OCI-LY1 (cell line): ENCODE results near the gene DHX9.

Source experiments
- H2AFZ ChIP-seq: fragments of 200-600 bp; sonication (generic), shearing (Covaris generic); 2 replicates; pipeline ENCODE4 v1.6.0; 2014; ENCODE audit warnings: antibody characterized with exemption, mild to moderate bottlenecking, low read length
- H3F3A ChIP-seq: fragments of 200-600 bp; sonication (generic), shearing (Covaris generic); 2 replicates; pipeline ENCODE4 v1.6.0; 2014; ENCODE audit warnings: mild to moderate bottlenecking, antibody characterized with exemption, low read length, moderate library complexity; ENCODE audit not compliant: insufficient read depth
- H3K27ac ChIP-seq: fragments of 200-600 bp; sonication (generic); 2 replicates; pipeline ENCODE4 v1.5.1; 2014; ENCODE audit warnings: low read length, mixed run types, mild to moderate bottlenecking, low read depth; ENCODE audit not compliant: poor library complexity, severe bottlenecking
- H3K27me3 ChIP-seq: fragments of 200-600 bp; sonication (generic); 2 replicates; pipeline ENCODE4 v1.6.0; 2014; ENCODE audit warnings: antibody characterized with exemption, mild to moderate bottlenecking, low read length, moderate library complexity; ENCODE audit not compliant: insufficient read depth
- H3K36me3 ChIP-seq: fragments of 200-600 bp; sonication (generic); 2 replicates; pipeline ENCODE4 v1.6.1; 2014; ENCODE audit warnings: mild to moderate bottlenecking, antibody characterized with exemption, low read length, moderate library complexity, mixed read lengths; ENCODE audit not compliant: insufficient read depth
- H3K4me1 ChIP-seq: fragments of 200-600 bp; sonication (generic); 2 replicates; pipeline ENCODE4 v1.5.1; 2014; ENCODE audit warnings: mild to moderate bottlenecking, low read length, moderate library complexity; ENCODE audit not compliant: insufficient read depth, severe bottlenecking
- H3K4me2 ChIP-seq: fragments of 200-600 bp; sonication (generic), shearing (Covaris generic); 2 replicates; pipeline ENCODE4 v1.6.1; 2014; ENCODE audit warnings: low read length
- H3K4me3 ChIP-seq: fragments of 200-600 bp; sonication (generic); 2 replicates; pipeline ENCODE4 v1.5.1; 2014; ENCODE audit warnings: low read length, low read depth, mild to moderate bottlenecking, mixed read lengths; ENCODE audit not compliant: poor library complexity, severe bottlenecking
- H3K79me2 ChIP-seq: fragments of 200-600 bp; shearing (Covaris generic); 2 replicates; pipeline ENCODE4 v1.6.1; 2016; ENCODE audit warnings: mixed run types, low read length, mixed read lengths; ENCODE audit not compliant: insufficient read depth
- H3K9ac ChIP-seq: fragments of 200-600 bp; sonication (generic), shearing (Covaris generic); 2 replicates; pipeline ENCODE4 v1.6.1; 2014; ENCODE audit warnings: mild to moderate bottlenecking, low read length, mixed read lengths
- H3K9me2 ChIP-seq: fragments of 200-600 bp; sonication (generic), shearing (Covaris generic); 2 replicates; pipeline ENCODE4 v1.6.1; 2014; ENCODE audit warnings: low read depth, mild to moderate bottlenecking, low read length, mixed read lengths
- H3K9me3 ChIP-seq: fragments of 200-600 bp; shearing (Covaris generic); 2 replicates; pipeline ENCODE4 v1.6.1; 2014; ENCODE audit warnings: low read length, mixed read lengths
- H4K20me1 ChIP-seq: fragments of 200-600 bp; sonication (generic), shearing (Covaris generic); 2 replicates; pipeline ENCODE4 v1.6.0; 2016; ENCODE audit warnings: mild to moderate bottlenecking, low read length; ENCODE audit not compliant: insufficient read depth
- EZH2 ChIP-seq: fragments of 200-600 bp; sonication (generic), shearing (Covaris generic); IDR thresholded peaks from 2 replicates; pipeline ENCODE4 v1.8.0; 2017; ENCODE audit warnings: borderline replicate concordance, mixed run types, mild to moderate bottlenecking, antibody characterized with exemption, low read length, moderate library complexity, mixed read lengths
- TF ChIP-seq, protein P1 (sequence below): fragments of 200-600 bp; sonication (generic), shearing (Covaris generic); IDR thresholded peaks from 2 replicates; pipeline ENCODE4 v1.5.1; 2017; ENCODE audit warnings: mild to moderate bottlenecking, antibody characterized with exemption, low read length, moderate library complexity, mixed read lengths

The DHX9 gene

DNA sequence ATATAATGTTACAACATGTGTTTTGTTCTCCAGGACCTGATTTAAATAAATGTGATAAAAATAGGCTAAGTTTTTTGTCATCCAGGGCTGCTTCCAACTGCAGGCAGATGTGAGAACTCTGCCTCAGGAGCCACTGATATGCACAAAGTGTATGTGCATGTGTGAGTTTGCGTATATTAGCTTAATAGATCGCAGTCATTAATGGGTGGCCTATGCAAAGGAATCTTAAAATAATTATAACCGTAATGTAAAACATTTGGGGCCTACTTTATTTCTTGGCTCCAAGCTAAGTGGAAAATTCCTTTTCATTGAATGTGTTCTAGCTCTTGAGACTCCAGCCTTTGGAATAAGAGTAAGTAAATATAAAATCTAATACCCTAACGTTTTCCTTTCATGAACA lies 16.8 kb downstream of the DHX9 start:
- H3K9me3 ChIP-seq, result no peaks in the 10 kb centered on the region
- H2AFZ ChIP-seq, result no peak overlapping the region
- no peak for TF ChIP-seq EZH2
- TF ChIP-seq, protein P1, sequence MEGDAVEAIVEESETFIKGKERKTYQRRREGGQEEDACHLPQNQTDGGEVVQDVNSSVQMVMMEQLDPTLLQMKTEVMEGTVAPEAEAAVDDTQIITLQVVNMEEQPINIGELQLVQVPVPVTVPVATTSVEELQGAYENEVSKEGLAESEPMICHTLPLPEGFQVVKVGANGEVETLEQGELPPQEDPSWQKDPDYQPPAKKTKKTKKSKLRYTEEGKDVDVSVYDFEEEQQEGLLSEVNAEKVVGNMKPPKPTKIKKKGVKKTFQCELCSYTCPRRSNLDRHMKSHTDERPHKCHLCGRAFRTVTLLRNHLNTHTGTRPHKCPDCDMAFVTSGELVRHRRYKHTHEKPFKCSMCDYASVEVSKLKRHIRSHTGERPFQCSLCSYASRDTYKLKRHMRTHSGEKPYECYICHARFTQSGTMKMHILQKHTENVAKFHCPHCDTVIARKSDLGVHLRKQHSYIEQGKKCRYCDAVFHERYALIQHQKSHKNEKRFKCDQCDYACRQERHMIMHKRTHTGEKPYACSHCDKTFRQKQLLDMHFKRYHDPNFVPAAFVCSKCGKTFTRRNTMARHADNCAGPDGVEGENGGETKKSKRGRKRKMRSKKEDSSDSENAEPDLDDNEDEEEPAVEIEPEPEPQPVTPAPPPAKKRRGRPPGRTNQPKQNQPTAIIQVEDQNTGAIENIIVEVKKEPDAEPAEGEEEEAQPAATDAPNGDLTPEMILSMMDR, result no peak
- no peak overlapping the region for H3K27ac ChIP-seq
- H4K20me1 ChIP-seq, result no peaks in the 10 kb centered on the region
- H3K79me2 ChIP-seq, result peaks cover 5% of the 10 kb centered on the region
- H3K9me2 ChIP-seq, result no peaks in the 10 kb centered on the region
- no peak overlapping the region for H3K4me3 ChIP-seq
- no peaks in the 10 kb centered on the region for H3K4me1 ChIP-seq
- H3K9ac ChIP-seq, result no peak overlapping the region
- H3F3A ChIP-seq, result no peaks in the 10 kb centered on the region
- no peak overlapping the region for H3K4me2 ChIP-seq
- peaks cover 100% of the 10 kb centered on the region for H3K36me3 ChIP-seq
- no peaks in the 10 kb centered on the region for H3K27me3 ChIP-seq

DNA sequence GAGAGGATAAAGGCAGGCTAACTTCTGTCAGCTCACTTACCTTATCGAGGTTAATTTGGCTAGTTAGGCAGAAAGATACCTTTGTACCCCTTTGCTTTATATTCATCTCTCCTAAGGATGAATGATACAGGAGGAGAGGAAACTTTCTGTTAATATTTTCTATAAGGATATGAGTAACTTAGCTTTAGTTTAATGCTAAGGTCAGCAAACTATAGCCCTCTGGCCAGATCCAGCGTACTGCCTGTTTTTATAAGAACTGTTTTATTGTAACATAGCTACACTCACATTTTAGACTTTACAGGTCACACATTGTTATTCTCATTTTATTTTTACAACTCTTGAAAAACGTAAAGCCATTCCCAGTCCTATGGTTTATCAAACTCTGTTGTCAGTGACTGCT lies 18.1 kb downstream of the DHX9 start:
- H3K27me3 ChIP-seq, result no peaks in the 10 kb centered on the region
- no peaks in the 10 kb centered on the region for H4K20me1 ChIP-seq
- no peak overlapping the region for H3K9ac ChIP-seq
- H3K79me2 ChIP-seq, result no peaks in the 10 kb centered on the region
- H3K9me2 ChIP-seq, result no peaks in the 10 kb centered on the region
- TF ChIP-seq, protein P1, result no peak
- no peak for TF ChIP-seq EZH2
- H3K4me2 ChIP-seq, result no peak overlapping the region
- peaks cover 99% of the 10 kb centered on the region for H3K36me3 ChIP-seq
- no peak overlapping the region for H2AFZ ChIP-seq
- H3K4me3 ChIP-seq, result no peak overlapping the region
- H3K4me1 ChIP-seq, result no peaks in the 10 kb centered on the region
- no peak overlapping the region for H3K27ac ChIP-seq
- no peaks in the 10 kb centered on the region for H3F3A ChIP-seq
- no peaks in the 10 kb centered on the region for H3K9me3 ChIP-seq

DNA sequence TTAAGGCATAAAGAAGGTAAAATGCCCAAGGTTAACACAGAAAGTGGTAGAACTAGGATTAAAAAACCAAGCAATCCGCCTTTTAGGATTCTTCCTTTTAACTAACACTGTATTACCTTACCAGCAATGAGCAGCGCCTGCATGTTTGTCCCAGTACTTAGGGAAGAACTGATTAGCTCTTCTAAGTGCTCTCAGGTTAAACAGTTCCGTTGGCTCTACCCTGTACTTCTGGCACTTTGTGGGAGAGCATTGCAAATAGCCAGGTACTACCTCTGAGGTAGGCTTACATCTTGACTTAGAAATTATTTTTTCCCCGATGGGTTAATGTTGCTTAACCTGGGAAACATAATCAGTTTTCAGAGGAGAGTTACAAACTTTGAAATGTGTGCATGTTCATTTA lies 21.5 kb downstream of the DHX9 start:
- H2AFZ ChIP-seq, result no peak overlapping the region
- no peak overlapping the region for H3K9ac ChIP-seq
- no peaks in the 10 kb centered on the region for H3F3A ChIP-seq
- no peaks in the 10 kb centered on the region for H3K4me1 ChIP-seq
- H3K4me3 ChIP-seq, result no peak overlapping the region
- H4K20me1 ChIP-seq, result no peaks in the 10 kb centered on the region
- H3K27me3 ChIP-seq, result no peaks in the 10 kb centered on the region
- H3K4me2 ChIP-seq, result no peak overlapping the region
- no peak overlapping the region for H3K27ac ChIP-seq
- H3K79me2 ChIP-seq, result 0 out of 2 replicates have a peak, but pooled peaks cover 3% of the 10 kb centered on the region
- no peaks in the 10 kb centered on the region for H3K9me2 ChIP-seq
- H3K36me3 ChIP-seq, result peaks cover 98% of the 10 kb centered on the region
- TF ChIP-seq, protein P1, result no peak
- TF ChIP-seq EZH2, result no peak
- H3K9me3 ChIP-seq, result no peaks in the 10 kb centered on the region
